Ovary (tissue), 9 donors: Measurements from ENCODE around the gene WWOX. TPM values are rescaled to one million over a fixed set of nuclear protein-coding genes. Genes with fewer than 3 reads are reported as not detected.

ENCODE experiments used
- DNase-seq, 5 donors: peaks; one replicate each; pipeline ENCODE4 v3.0.0-alpha.2; 2019 to 2020
- H3K27ac ChIP-seq, 2 donors: fragments of 200-600 bp; one replicate each; pipeline versions ENCODE4 v1.5.1 to v1.8.0; 2019 to 2022
- H3K27me3 ChIP-seq: fragments of 200-600 bp; one replicate; pipeline ENCODE4 v1.8.0; 2022
- H3K36me3 ChIP-seq: fragments of 200-600 bp; sonication (generic); one replicate; pipeline ENCODE4 v1.5.1; 2019
- H3K4me1 ChIP-seq: one replicate; pipeline ENCODE4 v1.8.1; 2013; ENCODE audit warnings: mild to moderate bottlenecking, moderate library complexity; ENCODE audit not compliant: insufficient read depth
- H3K4me3 ChIP-seq: fragments of 200-600 bp; sonication (generic); one replicate; pipeline ENCODE4 v1.5.1; 2017
- H3K9me3 ChIP-seq, 2 donors: fragments of 200-600 bp in 1 of 2; sonication (generic) in 1 of 2; one replicate each; pipeline versions ENCODE4 v1.5.1 to v1.8.1; 2013 to 2019; ENCODE audit warnings: mild to moderate bottlenecking in 1 of 2, moderate library complexity in 1 of 2
- CTCF ChIP-seq, 3 donors: fragments of 450-650 bp in 2 of 3; fragments of 200-600 bp in 1 of 3; IDR thresholded peaks; one replicate each; pipeline versions ENCODE4 v1.5.1 to v1.8.0; 2016 to 2022; ENCODE audit warnings: antibody characterized with exemption in 3 of 3, mild to moderate bottlenecking in 1 of 3
- EP300 ChIP-seq: sonication (generic); formaldehyde crosslinking; IDR thresholded peaks from one replicate; pipeline ENCODE4 v1.6.1; 2017; ENCODE audit warnings: antibody characterized with exemption
- POLR2A ChIP-seq: fragments of 450-650 bp; IDR thresholded peaks from one replicate; pipeline ENCODE4 v1.6.1; 2017; ENCODE audit warnings: antibody characterized with exemption, mild to moderate bottlenecking, moderate library complexity
- WGBS, 3 donors: extraction: QIAGEN DNeasy Blood & Tissue Kit in 1 of 3; methylation state at CpG; one replicate each; pipeline versions ENCODE4 v1.1.5 to v1.1.7; 2013 to 2017; 5-methylcytosine and 5-hydroxymethylcytosine counted together
- intact Hi-C, 4 donors: fragments of 100-400 bp; cut with DNase I; formaldehyde crosslinking; loops; one replicate each; pipeline versions ENCODE4 v1.11.0 to v1.15.1; 2022 to 2023
- polyA plus RNA-seq, 2 donors: library from polyadenylated mRNA; stranded (reverse); fragments of 200-250 nt in 1 of 2; fragments of 350-450 nt in 1 of 2; fragmentation: Illumina TruSeq in 1 of 2; extraction: RNeasy Lipid Tissue Mini Kit (QIAGEN cat#74804) in 1 of 2; gene quantifications; one replicate each; pipeline ENCODE4 v1.2.3, GENCODE V29; 2013 to 2014
- total RNA-seq, 7 donors: library from RNA; depleted of rRNA in 2 of 7; stranded (reverse); fragments of >200 nt in 2 of 7; fragmentation: NEBNext Ultra II Directional in 3 of 7; extraction: Animal tissue kit (Norgen Biotek cat#: 25700) in 3 of 7; gene quantifications; one replicate each; pipeline versions ENCODE4 v1.1.0 to v1.2.4, GENCODE V29; 2016 to 2023
- donor health status: DM: no; HTN: no; CAD: no; lungs with moderate emphysema.
- donor health status: DM: no; HTN: no; CAD: no.
- donor health status: Bipolar disorder and iron deficiency.
- donor health status: DM: yes; HTN: yes; CAD: no.
- donor health status: DM: no; HTN: no; CAD: no.
- donor health status: DM: yes; HTN: yes; CAD: no.

Gene WWOX
- total and polyA plus RNA-seq, 9 donors = 11.0 to 40.5 (median 25.2) TPM

GRCh38 chr16:78645657-78646056, 546.2 kb downstream of the WWOX start:
- H3K4me1 ChIP-seq = peaks cover 4% of the 10 kb centered on the region
- intact Hi-C loops = no loop called here
- WGBS, 3 donors = 72 to 84% (median 82%) methylated on average over 4 of the region's 4 CpGs
- no peaks in the 10 kb centered on the region for H3K27me3 ChIP-seq
- no peak for DNase-seq
- TF ChIP-seq POLR2A (no peak), EP300 (no peak), CTCF (IDR thresholded peaks at IDR 0.05) (no peak)
- H3K27ac ChIP-seq = no peak overlapping the region
- no peak overlapping the region for H3K4me3 ChIP-seq
- no peaks in the 10 kb centered on the region for H3K36me3 ChIP-seq
- H3K9me3 ChIP-seq = no peaks in the 10 kb centered on the region

GRCh38 chr16:78647019-78647418, 547.6 kb downstream of the WWOX start:
- H3K36me3 ChIP-seq = no peaks in the 10 kb centered on the region
- H3K27me3 ChIP-seq = no peaks in the 10 kb centered on the region
- 86 to 91% (median 90%) methylated on average over 3 of the region's 3 CpGs for WGBS, 3 donors
- H3K9me3 ChIP-seq = no peaks in the 10 kb centered on the region
- DNase-seq = no peak
- TF ChIP-seq EP300 (no peak), CTCF (IDR thresholded peaks at IDR 0.05) (no peak), POLR2A (no peak)
- peaks cover 4% of the 10 kb centered on the region for H3K4me1 ChIP-seq
- no peak overlapping the region for H3K27ac ChIP-seq
- no peak overlapping the region for H3K4me3 ChIP-seq
- intact Hi-C loops = no loop called here

- Histone ChIP-seq H3K27ac (no peak overlapping the region), H3K4me3 (no peak overlapping the region), H3K27me3 (no peaks in the 10 kb centered on the region), H3K36me3 (no peaks in the 10 kb centered on the region), H3K9me3 (no peaks in the 10 kb centered on the region), H3K4me1 (peaks cover 4% of the 10 kb centered on the region)
- 79 to 84% (median 84%) methylated on average over 2 of the region's 2 CpGs for WGBS, 3 donors
- TF ChIP-seq POLR2A = no peak
- TF ChIP-seq EP300 = no peak
- no peak for TF ChIP-seq CTCF (IDR thresholded peaks at IDR 0.05)
- intact Hi-C loops = no loop called here
- DNase-seq = no peak
Observed at GRCh38 chr16:78647491-78647890, 548.0 kb downstream of the WWOX start.

- no peak for TF ChIP-seq POLR2A
- TF ChIP-seq EP300 = no peak
- no peak for TF ChIP-seq CTCF (IDR thresholded peaks at IDR 0.05)
- Histone ChIP-seq H3K9me3 (no peaks in the 10 kb centered on the region), H3K27ac (no peak overlapping the region), H3K4me3 (no peak overlapping the region), H3K4me1 (peaks cover 4% of the 10 kb centered on the region), H3K27me3 (no peaks in the 10 kb centered on the region), H3K36me3 (no peaks in the 10 kb centered on the region)
- intact Hi-C loops = no loop called here
- WGBS, 3 donors = 22 to 29% (median 25%) methylated on average over 3 of the region's 3 CpGs
- DNase-seq = peak in 1 of 5 donors; percentile 18
Observed at GRCh38 chr16:78648517-78648916, 549.1 kb downstream of the WWOX start.
